ENCODE measurements around the gene STPG2. TPM values are rescaled to one million over a fixed set of nuclear protein-coding genes. Genes with fewer than 3 reads are reported as not detected.

STPG2 gene
- total RNA-seq, 5 donors from 2014 or later (not counting 1 experiment from before 2014, with no cell fraction given): 0.19 to 0.35 (median 0.26) TPM; not detected in 2

- Mint-ChIP-seq H3K27me3 (no peaks in the 10 kb centered on the region), H3K27ac (no peak overlapping the region), H3K36me3 (no peaks in the 10 kb centered on the region), H3K4me1 (no peaks in the 10 kb centered on the region), H3K4me3 (no peak overlapping the region), H3K9me3 (peaks cover 0 to 11% (median 6%) of the 10 kb centered on the region in 3 donors)
- Histone ChIP-seq H3K4me3 (ENCODE audit: control insufficient read depth in 1 of 2, extremely low read depth in 1 of 2, low read length in 1 of 2) (no peak overlapping the region), H3K27me3 (replicated peaks in 1 of 2; ENCODE audit: control insufficient read depth in 2 of 2, extremely low read depth in 1 of 2, insufficient read depth in 2 of 2, low read length in 1 of 2) (no peaks in the 10 kb centered on the region), H3K4me1 (ENCODE audit: control insufficient read depth in 1 of 2, extremely low read depth in 1 of 2, insufficient read depth in 2 of 2, low read length in 2 of 2) (no peaks in the 10 kb centered on the region), H3K36me3 (ENCODE audit: control insufficient read depth in 2 of 2, extremely low read depth in 1 of 2, insufficient read depth in 1 of 2, low read length in 1 of 2) (no peaks in the 10 kb centered on the region), H3K9me3 (no peaks in the 10 kb centered on the region), H3K27ac (ENCODE audit: low read length) (no peak overlapping the region)
- ChIA-PET POLR2A (no interaction called here), CTCF (no interaction called here)
- WGBS (ENCODE audit: insufficient coverage): no CpG with 5 or more reads among the region's 2 CpGs
- ATAC-seq (replicated peaks in 1 of 4) (no peak), DNase-seq (no peak)
Measured at GRCh38 chr4:97774347-97774989, 368.8 kb downstream of the STPG2 start.

- no peaks in the 10 kb centered on the region for H3K36me3 Mint-ChIP-seq
- peaks cover 0 to 4% (median 0%) of the 10 kb centered on the region in 3 donors for H3K9me3 Mint-ChIP-seq
- no peak overlapping the region for H3K4me3 Mint-ChIP-seq
- CTCF ChIA-PET: no interaction called here
- ATAC-seq (replicated peaks in 1 of 4) (no peak), DNase-seq (no peak)
- POLR2A ChIA-PET: no interaction called here
- 14% methylated on average over 1 of the region's 1 CpG for WGBS (ENCODE audit: insufficient coverage)
- no peak overlapping the region for H3K4me3 ChIP-seq (ENCODE audit: control insufficient read depth in 1 of 2, extremely low read depth in 1 of 2, low read length in 1 of 2)
- no peaks in the 10 kb centered on the region for H3K27me3 Mint-ChIP-seq
- no peaks in the 10 kb centered on the region for H3K9me3 ChIP-seq
- H3K27ac Mint-ChIP-seq: no peak overlapping the region
- H3K27ac ChIP-seq (ENCODE audit: low read length): no peak overlapping the region
- no peaks in the 10 kb centered on the region for H3K36me3 ChIP-seq (ENCODE audit: control insufficient read depth in 2 of 2, extremely low read depth in 1 of 2, insufficient read depth in 1 of 2, low read length in 1 of 2)
- H3K27me3 ChIP-seq (replicated peaks in 1 of 2; ENCODE audit: control insufficient read depth in 2 of 2, extremely low read depth in 1 of 2, insufficient read depth in 2 of 2, low read length in 1 of 2): no peaks in the 10 kb centered on the region
- no peaks in the 10 kb centered on the region for H3K4me1 ChIP-seq (ENCODE audit: control insufficient read depth in 1 of 2, extremely low read depth in 1 of 2, insufficient read depth in 2 of 2, low read length in 2 of 2)
- H3K4me1 Mint-ChIP-seq: no peaks in the 10 kb centered on the region
Measured at GRCh38 chr4:97770222-97770621, 373.1 kb downstream of the STPG2 start.

GRCh38 chr4:97762115-97762512 is 381.2 kb downstream of the STPG2 start:
- H3K27me3 Mint-ChIP-seq: no peaks in the 10 kb centered on the region
- ATAC-seq (replicated peaks in 1 of 4) (no peak), DNase-seq (no peak)
- H3K4me3 ChIP-seq (ENCODE audit: control insufficient read depth in 1 of 2, extremely low read depth in 1 of 2, low read length in 1 of 2): no peak overlapping the region
- no peaks in the 10 kb centered on the region for H3K4me1 Mint-ChIP-seq
- no peak overlapping the region for H3K27ac Mint-ChIP-seq
- no peaks in the 10 kb centered on the region for H3K36me3 ChIP-seq (ENCODE audit: control insufficient read depth in 2 of 2, extremely low read depth in 1 of 2, insufficient read depth in 1 of 2, low read length in 1 of 2)
- H3K27me3 ChIP-seq (replicated peaks in 1 of 2; ENCODE audit: control insufficient read depth in 2 of 2, extremely low read depth in 1 of 2, insufficient read depth in 2 of 2, low read length in 1 of 2): no peaks in the 10 kb centered on the region
- no peaks in the 10 kb centered on the region for H3K4me1 ChIP-seq (ENCODE audit: control insufficient read depth in 1 of 2, extremely low read depth in 1 of 2, insufficient read depth in 2 of 2, low read length in 2 of 2)
- H3K9me3 ChIP-seq: no peaks in the 10 kb centered on the region
- peaks cover 0 to 5% (median 0%) of the 10 kb centered on the region in 3 donors for H3K9me3 Mint-ChIP-seq
- no peak overlapping the region for H3K4me3 Mint-ChIP-seq
- POLR2A ChIA-PET: interaction anchor here in 1 of 2 donors (0.6 kb wide), 1 partner anchor 127 kb away, joined by 3 read pairs; no protein-coding TSS in a partner anchor
- H3K27ac ChIP-seq (ENCODE audit: low read length): no peak overlapping the region
- no peaks in the 10 kb centered on the region for H3K36me3 Mint-ChIP-seq
- no CpG with 5 or more reads among the region's 1 CpG for WGBS (ENCODE audit: insufficient coverage)
- CTCF ChIA-PET: no interaction called here

- POLR2A ChIA-PET: interaction anchor here in 1 of 2 donors (0.6 kb wide), 1 partner anchor 127 kb away, joined by 3 read pairs; no protein-coding TSS in a partner anchor
- no peaks in the 10 kb centered on the region for H3K36me3 Mint-ChIP-seq
Measured at GRCh38 chr4:97761445-97762114, 381.7 kb downstream of the STPG2 start.

GRCh38 chr4:97759785-97760184 is 383.5 kb downstream of the STPG2 start:
- Histone ChIP-seq H3K27me3 (replicated peaks in 1 of 2; ENCODE audit: control insufficient read depth in 2 of 2, extremely low read depth in 1 of 2, insufficient read depth in 2 of 2, low read length in 1 of 2) (no peaks in the 10 kb centered on the region), H3K9me3 (no peaks in the 10 kb centered on the region), H3K36me3 (ENCODE audit: control insufficient read depth in 2 of 2, extremely low read depth in 1 of 2, insufficient read depth in 1 of 2, low read length in 1 of 2) (no peaks in the 10 kb centered on the region), H3K27ac (ENCODE audit: low read length) (no peak overlapping the region), H3K4me3 (ENCODE audit: control insufficient read depth in 1 of 2, extremely low read depth in 1 of 2, low read length in 1 of 2) (no peak overlapping the region), H3K4me1 (ENCODE audit: control insufficient read depth in 1 of 2, extremely low read depth in 1 of 2, insufficient read depth in 2 of 2, low read length in 2 of 2) (no peaks in the 10 kb centered on the region)
- Mint-ChIP-seq H3K36me3 (no peaks in the 10 kb centered on the region), H3K4me3 (no peak overlapping the region), H3K9me3 (peaks cover 2 to 9% (median 3%) of the 10 kb centered on the region in 3 donors), H3K4me1 (no peaks in the 10 kb centered on the region), H3K27ac (no peak overlapping the region), H3K27me3 (no peaks in the 10 kb centered on the region)
- no peak for ATAC-seq (replicated peaks in 1 of 4)
- WGBS (ENCODE audit: insufficient coverage): 82% methylated on average over 2 of the region's 2 CpGs
- CTCF ChIA-PET: no interaction called here
- no peak for DNase-seq
- POLR2A ChIA-PET: no interaction called here

More at GRCh38 chr4:97761445-97762114, 381.7 kb downstream of the STPG2 start:
- Mint-ChIP-seq H3K27ac (no peak overlapping the region), H3K9me3 (peaks cover 2 to 9% (median 3%) of the 10 kb centered on the region in 3 donors), H3K4me1 (no peaks in the 10 kb centered on the region), H3K27me3 (no peaks in the 10 kb centered on the region), H3K4me3 (no peak overlapping the region)
- WGBS (ENCODE audit: insufficient coverage): no CpG with 5 or more reads among the region's 2 CpGs
- Histone ChIP-seq H3K27me3 (replicated peaks in 1 of 2; ENCODE audit: control insufficient read depth in 2 of 2, extremely low read depth in 1 of 2, insufficient read depth in 2 of 2, low read length in 1 of 2) (no peaks in the 10 kb centered on the region), H3K9me3 (no peaks in the 10 kb centered on the region), H3K4me1 (ENCODE audit: control insufficient read depth in 1 of 2, extremely low read depth in 1 of 2, insufficient read depth in 2 of 2, low read length in 2 of 2) (no peaks in the 10 kb centered on the region), H3K4me3 (ENCODE audit: control insufficient read depth in 1 of 2, extremely low read depth in 1 of 2, low read length in 1 of 2) (no peak overlapping the region), H3K36me3 (ENCODE audit: control insufficient read depth in 2 of 2, extremely low read depth in 1 of 2, insufficient read depth in 1 of 2, low read length in 1 of 2) (no peaks in the 10 kb centered on the region), H3K27ac (ENCODE audit: low read length) (no peak overlapping the region)
- ATAC-seq (replicated peaks in 1 of 4) (no peak), DNase-seq (no peak)
- CTCF ChIA-PET: no interaction called here

- H3K4me1 Mint-ChIP-seq: no peaks in the 10 kb centered on the region
- WGBS (ENCODE audit: insufficient coverage): no CpG with 5 or more reads among the region's 1 CpG
- DNase-seq (no peak), ATAC-seq (replicated peaks in 1 of 4) (no peak)
- no peak overlapping the region for H3K4me3 ChIP-seq (ENCODE audit: control insufficient read depth in 1 of 2, extremely low read depth in 1 of 2, low read length in 1 of 2)
- H3K27me3 Mint-ChIP-seq: no peaks in the 10 kb centered on the region
- no peak overlapping the region for H3K4me3 Mint-ChIP-seq
- ChIA-PET POLR2A (no interaction called here), CTCF (no interaction called here)
- peaks cover 2 to 13% (median 3%) of the 10 kb centered on the region in 3 donors for H3K9me3 Mint-ChIP-seq
- H3K36me3 Mint-ChIP-seq: no peaks in the 10 kb centered on the region
- H3K27ac ChIP-seq (ENCODE audit: low read length): no peak overlapping the region
- H3K4me1 ChIP-seq (ENCODE audit: control insufficient read depth in 1 of 2, extremely low read depth in 1 of 2, insufficient read depth in 2 of 2, low read length in 2 of 2): no peaks in the 10 kb centered on the region
- H3K36me3 ChIP-seq (ENCODE audit: control insufficient read depth in 2 of 2, extremely low read depth in 1 of 2, insufficient read depth in 1 of 2, low read length in 1 of 2): no peaks in the 10 kb centered on the region
- H3K27ac Mint-ChIP-seq: no peak overlapping the region
- H3K27me3 ChIP-seq (replicated peaks in 1 of 2; ENCODE audit: control insufficient read depth in 2 of 2, extremely low read depth in 1 of 2, insufficient read depth in 2 of 2, low read length in 1 of 2): no peaks in the 10 kb centered on the region
- no peaks in the 10 kb centered on the region for H3K9me3 ChIP-seq
Measured at GRCh38 chr4:97752599-97752998, 390.7 kb downstream of the STPG2 start.

All from T-cell (primary cell).